Smooth muscle cell (in vitro differentiated cells): Measurements from ENCODE around the gene MOGAT1. TPM values are rescaled to one million over a fixed set of nuclear protein-coding genes. Genes with fewer than 3 reads are reported as not detected.

Source experiments
- DNase-seq: peaks from one replicate; lab custom pipeline; 2025; ENCODE audit not compliant: unreplicated experiment; lab: John Stamatoyannopoulos, UW
- H2AFZ ChIP-seq: fragments of 200-600 bp; sonication (generic); 2 replicates; pipeline ENCODE4 v1.6.0; 2016; ENCODE audit warnings: antibody characterized with exemption, low read depth, mild to moderate bottlenecking
- H3F3A ChIP-seq: fragments of 200-600 bp; sonication (generic); 2 replicates; pipeline ENCODE4 v1.6.0; 2017; ENCODE audit warnings: antibody characterized with exemption, low read depth
- H3K27ac ChIP-seq: fragments of 200-600 bp; sonication (generic); 2 replicates; pipeline ENCODE4 v1.5.1; 2016; ENCODE audit warnings: low read depth, mild to moderate bottlenecking
- H3K27me3 ChIP-seq: fragments of 200-600 bp; sonication (generic); 2 replicates; pipeline ENCODE4 v1.6.1; 2016; ENCODE audit warnings: low read depth, mild to moderate bottlenecking
- H3K36me3 ChIP-seq: fragments of 200-600 bp; sonication (generic); 2 replicates; pipeline ENCODE4 v1.5.1; 2016; ENCODE audit warnings: low read depth
- H3K4me1 ChIP-seq: fragments of 200-600 bp; sonication (generic); 2 replicates; pipeline ENCODE4 v1.5.1; 2016; ENCODE audit warnings: low read depth
- H3K4me2 ChIP-seq: fragments of 200-600 bp; sonication (generic); 2 replicates; pipeline ENCODE4 v1.6.0; 2016; ENCODE audit warnings: mild to moderate bottlenecking
- H3K4me3 ChIP-seq: fragments of 200-600 bp; sonication (generic); 2 replicates; pipeline ENCODE4 v1.5.1; 2016; ENCODE audit warnings: mild to moderate bottlenecking
- H3K79me2 ChIP-seq: fragments of 200-600 bp; sonication (generic); 2 replicates; pipeline ENCODE4 v1.6.0; 2016; ENCODE audit warnings: low read depth, mild to moderate bottlenecking
- H3K9ac ChIP-seq: fragments of 200-600 bp; sonication (generic); 2 replicates; pipeline ENCODE4 v1.6.0; 2016; ENCODE audit warnings: low read depth
- H3K9me3 ChIP-seq: fragments of 200-600 bp; sonication (generic); replicated peaks from 2 replicates; pipeline ENCODE4 v1.5.1; 2016; ENCODE audit warnings: low read depth
- H4K20me1 ChIP-seq: fragments of 200-600 bp; sonication (generic); 2 replicates; pipeline ENCODE4 v1.6.0; 2016; ENCODE audit warnings: low read depth
- CTCF ChIP-seq: fragments of 200-600 bp; sonication (generic); IDR thresholded peaks from 2 replicates; pipeline ENCODE4 v1.5.1; 2017; ENCODE audit warnings: borderline replicate concordance, mild to moderate bottlenecking, antibody characterized with exemption; ENCODE audit not compliant: insufficient read depth, poor library complexity, severe bottlenecking
- WGBS: methylation state at CpG from one replicate; pipeline ENCODE4 v1.1.7; 2016; ENCODE audit warnings: low lambda C conversion rate; 5-methylcytosine and 5-hydroxymethylcytosine counted together
- polyA plus RNA-seq: library from polyadenylated mRNA; unstranded; fragments of >200 nt; fragmentation: Nextera tagmentation; extraction: Ambion mirVana; gene quantifications from 2 replicates; pipeline ENCODE4 v1.2.1, GENCODE V29; 2016
- total RNA-seq: library from RNA; depleted of rRNA; stranded (reverse); fragments of >200 nt; gene quantifications from 2 replicates; pipeline ENCODE4 v1.2.3, GENCODE V29; 2014

MOGAT1 gene
- total RNA-seq, result not detected in 2 replicates
- polyA plus RNA-seq, result 0.25 TPM in 1 of 2 replicates, not detected in the other

GRCh38 chr2:222671259-222672067 lies at the start of gene MOGAT1:
MOGAT1 (plus strand) TSS chr2:222671658; CDS start chr2:222671786, 128 bp downstream.
- Histone ChIP-seq H4K20me1 (no peaks in the 10 kb centered on the region), H3K36me3 (no peaks in the 10 kb centered on the region), H3K4me1 (peaks cover 5% of the 10 kb centered on the region), H3K27me3 (peaks cover 32% of the 10 kb centered on the region), H3K4me3 (peak within 1 kb of the TSS; percentile 48), H3K9me3 (no peaks in the 10 kb centered on the region), H3K4me2 (peak within 1 kb of the TSS; percentile 92), H2AFZ (peak within 1 kb of the TSS; percentile 56), H3F3A (no peaks in the 10 kb centered on the region), H3K79me2 (no peaks in the 10 kb centered on the region), H3K9ac (no peak within 1 kb of the TSS), H3K27ac (no peak within 1 kb of the TSS)
- DNase-seq, result no peak
- TF ChIP-seq CTCF, result no peak
- WGBS, result 4% methylated on average over 62 of the region's 66 CpGs

- 97% methylated on average over 4 of the region's 4 CpGs for WGBS
- Histone ChIP-seq H3F3A (no peaks in the 10 kb centered on the region), H3K4me2 (no peak overlapping the region), H3K27ac (no peak overlapping the region), H3K27me3 (no peaks in the 10 kb centered on the region), H4K20me1 (no peaks in the 10 kb centered on the region), H3K4me3 (no peak overlapping the region), H3K36me3 (peaks cover 12% of the 10 kb centered on the region), H2AFZ (no peak overlapping the region), H3K9ac (no peak overlapping the region), H3K79me2 (no peaks in the 10 kb centered on the region), H3K4me1 (no peaks in the 10 kb centered on the region), H3K9me3 (no peaks in the 10 kb centered on the region)
- DNase-seq, result no peak
- no peak for TF ChIP-seq CTCF
Measured at GRCh38 chr2:222621893-222622292, 49.6 kb upstream of the MOGAT1 start.

- Histone ChIP-seq H3K4me3 (no peak overlapping the region), H2AFZ (no peak overlapping the region), H3K4me2 (no peak overlapping the region), H3K9ac (no peak overlapping the region), H3K27me3 (no peaks in the 10 kb centered on the region), H3K9me3 (no peaks in the 10 kb centered on the region), H3F3A (no peaks in the 10 kb centered on the region), H3K36me3 (peaks cover 19% of the 10 kb centered on the region), H4K20me1 (no peaks in the 10 kb centered on the region), H3K4me1 (no peaks in the 10 kb centered on the region), H3K79me2 (no peaks in the 10 kb centered on the region), H3K27ac (no peak overlapping the region)
- 100% methylated on average over 2 of the region's 2 CpGs for WGBS
- TF ChIP-seq CTCF, result no peak
- DNase-seq, result no peak
Measured at GRCh38 chr2:222622910-222623309, 48.5 kb upstream of the MOGAT1 start.
